Type B pancreatic cell (in vitro differentiated cells): ENCODE results near the gene CNTN2. TPM values are rescaled to one million over a fixed set of nuclear protein-coding genes. Genes with fewer than 3 reads are reported as not detected.

ENCODE experiments used
- DNase-seq: peaks from one replicate; pipeline ENCODE4 v3.0.0; 2021; ENCODE audit warnings: mixed read lengths; ENCODE audit not compliant: unreplicated experiment; ENCODE audit errors: extremely low spot score
- H3K27ac Mint-ChIP-seq: 2 replicates; pipeline ENCODE4 v1.8.0; 2021; ENCODE audit warnings: mild to moderate bottlenecking, mixed read lengths
- H3K27me3 Mint-ChIP-seq: 2 replicates; pipeline ENCODE4 v1.8.0; 2021; ENCODE audit warnings: mixed read lengths
- H3K36me3 Mint-ChIP-seq: 2 replicates; pipeline ENCODE4 v1.8.0; 2021; ENCODE audit warnings: mixed read lengths
- H3K4me1 Mint-ChIP-seq: one replicate; pipeline ENCODE4 v1.8.0; 2021; ENCODE audit warnings: mixed read lengths; ENCODE audit not compliant: unreplicated experiment
- H3K4me3 Mint-ChIP-seq: 2 replicates; pipeline ENCODE4 v1.8.0; 2021; ENCODE audit warnings: mild to moderate bottlenecking, mixed read lengths
- H3K9me3 Mint-ChIP-seq: 2 replicates; pipeline ENCODE4 v1.8.0; 2021; ENCODE audit warnings: mixed read lengths
- total RNA-seq: library from RNA; stranded (reverse); gene quantifications from 2 replicates; pipeline ENCODE4 v1.2.1, GENCODE V29; 2021; ENCODE audit warnings: low replicate concordance
- TF ChIP-seq, protein P1 (sequence below): fragments of 200-600 bp; sonication (generic); conservative IDR thresholded peaks from 2 replicates; pipeline ENCODE4 v1.5.0; 2021; ENCODE audit warnings: antibody characterized with exemption, mild to moderate bottlenecking

CNTN2 gene
- total RNA-seq, 1 donor from 2014 or later = 6.3 TPM

DNA sequence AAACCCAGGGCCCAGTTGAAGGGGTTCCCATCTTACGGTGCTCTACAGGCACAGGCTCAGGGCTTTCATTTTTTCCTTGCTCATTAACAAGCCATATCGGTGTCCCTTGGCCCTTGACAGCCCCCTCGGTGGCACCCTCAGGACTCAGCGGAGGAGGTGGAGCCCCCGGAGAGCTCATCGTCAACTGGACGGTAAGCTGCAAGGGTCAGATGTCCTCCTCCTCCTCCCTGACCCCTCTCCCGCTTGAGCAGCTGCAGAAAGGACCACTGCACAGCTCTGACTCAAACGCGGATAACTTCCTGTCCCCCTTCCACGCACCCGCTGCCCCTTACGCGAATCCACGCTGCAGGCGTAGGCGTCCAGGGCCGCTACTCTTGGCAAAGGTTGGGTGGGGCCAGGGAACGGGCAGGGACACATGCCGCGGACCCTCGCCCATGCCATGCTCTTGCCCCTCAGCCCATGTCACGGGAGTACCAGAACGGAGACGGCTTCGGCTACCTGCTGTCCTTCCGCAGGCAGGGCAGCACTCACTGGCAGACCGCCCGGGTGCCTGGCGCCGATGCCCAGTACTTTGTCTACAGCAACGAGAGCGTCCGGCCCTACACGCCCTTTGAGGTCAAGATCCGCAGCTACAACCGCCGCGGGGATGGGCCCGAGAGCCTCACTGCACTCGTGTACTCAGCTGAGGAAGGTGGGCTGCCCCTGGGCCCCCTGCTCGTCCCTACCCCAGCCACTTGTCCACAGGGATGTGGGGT is 26.5 kb downstream of the CNTN2 start:
- no peaks in the 10 kb centered on the region for H3K9me3 Mint-ChIP-seq
- H3K4me1 Mint-ChIP-seq = no peaks in the 10 kb centered on the region
- no peak overlapping the region for H3K27ac Mint-ChIP-seq
- H3K27me3 Mint-ChIP-seq = peaks cover 15% of the 10 kb centered on the region
- peak; percentile 64 for DNase-seq
- no peak overlapping the region for H3K4me3 Mint-ChIP-seq
- TF ChIP-seq, protein P1, sequence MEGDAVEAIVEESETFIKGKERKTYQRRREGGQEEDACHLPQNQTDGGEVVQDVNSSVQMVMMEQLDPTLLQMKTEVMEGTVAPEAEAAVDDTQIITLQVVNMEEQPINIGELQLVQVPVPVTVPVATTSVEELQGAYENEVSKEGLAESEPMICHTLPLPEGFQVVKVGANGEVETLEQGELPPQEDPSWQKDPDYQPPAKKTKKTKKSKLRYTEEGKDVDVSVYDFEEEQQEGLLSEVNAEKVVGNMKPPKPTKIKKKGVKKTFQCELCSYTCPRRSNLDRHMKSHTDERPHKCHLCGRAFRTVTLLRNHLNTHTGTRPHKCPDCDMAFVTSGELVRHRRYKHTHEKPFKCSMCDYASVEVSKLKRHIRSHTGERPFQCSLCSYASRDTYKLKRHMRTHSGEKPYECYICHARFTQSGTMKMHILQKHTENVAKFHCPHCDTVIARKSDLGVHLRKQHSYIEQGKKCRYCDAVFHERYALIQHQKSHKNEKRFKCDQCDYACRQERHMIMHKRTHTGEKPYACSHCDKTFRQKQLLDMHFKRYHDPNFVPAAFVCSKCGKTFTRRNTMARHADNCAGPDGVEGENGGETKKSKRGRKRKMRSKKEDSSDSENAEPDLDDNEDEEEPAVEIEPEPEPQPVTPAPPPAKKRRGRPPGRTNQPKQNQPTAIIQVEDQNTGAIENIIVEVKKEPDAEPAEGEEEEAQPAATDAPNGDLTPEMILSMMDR = no peak
- no peaks in the 10 kb centered on the region for H3K36me3 Mint-ChIP-seq

DNA sequence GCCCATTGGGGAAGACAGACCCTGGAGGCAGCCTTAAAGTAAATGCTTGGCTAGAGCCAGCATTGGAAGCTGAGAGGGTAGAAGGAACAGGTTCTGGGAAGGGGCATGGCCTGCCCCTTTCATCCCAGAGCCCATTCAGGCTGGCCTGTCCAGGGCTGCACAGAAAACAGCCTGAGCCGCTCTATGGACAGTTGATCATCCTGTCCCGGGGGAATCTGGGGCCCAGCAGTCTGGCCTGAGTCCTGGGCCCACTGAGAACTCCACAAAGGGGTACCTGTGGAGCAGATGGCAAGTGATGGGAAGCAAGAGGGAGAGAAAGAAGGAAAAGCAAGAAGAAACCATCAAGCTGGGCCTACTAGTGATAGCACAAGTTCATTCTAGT is 28.0 kb downstream of the CNTN2 start:
- TF ChIP-seq, protein P1 = no peak
- H3K27ac Mint-ChIP-seq = no peak overlapping the region
- no peaks in the 10 kb centered on the region for H3K4me1 Mint-ChIP-seq
- no peaks in the 10 kb centered on the region for H3K36me3 Mint-ChIP-seq
- no peak for DNase-seq
- H3K4me3 Mint-ChIP-seq = no peak overlapping the region
- peaks cover 9% of the 10 kb centered on the region for H3K27me3 Mint-ChIP-seq
- H3K9me3 Mint-ChIP-seq = no peaks in the 10 kb centered on the region

DNA sequence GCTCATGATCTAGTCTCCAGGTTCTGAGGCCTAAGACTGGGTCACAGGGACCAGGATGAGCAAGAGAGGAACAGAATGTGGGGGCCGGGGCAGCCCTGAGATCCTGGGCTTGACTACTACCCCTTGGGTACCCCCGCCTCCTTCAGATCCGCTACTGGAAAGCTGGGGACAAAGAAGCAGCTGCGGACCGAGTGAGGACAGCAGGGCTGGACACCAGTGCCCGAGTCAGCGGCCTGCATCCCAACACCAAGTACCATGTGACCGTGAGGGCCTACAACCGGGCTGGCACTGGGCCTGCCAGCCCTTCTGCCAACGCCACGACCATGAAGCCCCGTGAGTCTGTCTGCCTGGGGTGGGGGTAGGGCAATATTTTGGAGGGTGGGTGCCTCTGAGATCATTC is 28.8 kb downstream of the CNTN2 start:
- Mint-ChIP-seq H3K4me3 (no peak overlapping the region), H3K36me3 (no peaks in the 10 kb centered on the region), H3K9me3 (no peaks in the 10 kb centered on the region), H3K27me3 (peaks cover 4% of the 10 kb centered on the region), H3K4me1 (no peaks in the 10 kb centered on the region), H3K27ac (no peak overlapping the region)
- DNase-seq = no peak
- TF ChIP-seq, protein P1 = no peak

DNA sequence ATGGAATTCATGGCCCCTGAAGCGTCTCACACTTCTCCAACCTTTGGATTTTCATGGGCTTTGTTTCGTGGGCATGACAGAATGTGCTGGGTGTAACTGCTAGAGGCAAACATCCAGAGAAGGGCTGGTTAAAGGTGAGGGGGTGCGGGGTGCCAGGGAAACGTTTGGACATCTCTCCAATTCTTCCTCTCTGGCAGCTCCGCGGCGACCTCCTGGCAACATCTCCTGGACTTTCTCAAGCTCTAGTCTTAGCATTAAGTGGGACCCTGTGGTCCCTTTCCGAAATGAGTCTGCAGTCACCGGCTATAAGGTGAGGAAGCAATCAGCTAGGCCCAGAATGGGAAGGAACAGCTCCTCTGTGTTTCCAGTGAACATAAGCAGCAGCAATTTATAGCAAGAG is 29.3 kb downstream of the CNTN2 start:
- DNase-seq = no peak
- TF ChIP-seq, protein P1 = no peak
- Mint-ChIP-seq H3K27me3 (peaks cover 4% of the 10 kb centered on the region), H3K36me3 (no peaks in the 10 kb centered on the region), H3K4me1 (no peaks in the 10 kb centered on the region), H3K4me3 (no peak overlapping the region), H3K9me3 (no peaks in the 10 kb centered on the region), H3K27ac (no peak overlapping the region)

DNA sequence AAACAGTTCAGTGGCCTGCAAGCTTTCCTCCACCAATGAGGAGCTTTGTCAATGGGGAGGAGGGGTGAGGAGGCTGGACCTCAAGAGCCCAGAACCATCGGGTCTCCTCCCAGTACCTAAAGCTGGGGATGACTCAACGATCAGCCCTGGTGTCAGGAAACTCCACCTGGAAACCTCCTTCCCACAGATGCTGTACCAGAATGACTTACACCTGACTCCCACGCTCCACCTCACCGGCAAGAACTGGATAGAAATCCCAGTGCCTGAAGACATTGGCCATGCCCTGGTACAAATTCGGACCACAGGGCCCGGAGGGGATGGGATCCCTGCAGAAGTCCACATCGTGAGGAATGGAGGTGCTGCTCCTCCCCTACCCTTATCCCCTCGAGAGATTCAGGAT is 29.9 kb downstream of the CNTN2 start:
- DNase-seq = no peak
- Mint-ChIP-seq H3K27me3 (peaks cover 4% of the 10 kb centered on the region), H3K9me3 (no peaks in the 10 kb centered on the region), H3K4me3 (no peak overlapping the region), H3K27ac (no peak overlapping the region), H3K36me3 (no peaks in the 10 kb centered on the region), H3K4me1 (no peaks in the 10 kb centered on the region)
- TF ChIP-seq, protein P1 = no peak
